ENCODE data around the gene PTPRN2. TPM values are rescaled to one million over a fixed set of nuclear protein-coding genes. Genes with fewer than 3 reads are reported as not detected.
"Not testable (repeated sequence)": the region's sequence is repeated elsewhere in the genome, so short reads cannot be mapped to it uniquely, and the experiment has no call there.

The PTPRN2 gene
- total RNA-seq, 1 donor from 2014 or later = 1.8 TPM

- Mint-ChIP-seq H3K27me3 (no peaks in the 10 kb centered on the region), H3K4me3 (no peak overlapping the region), H3K9me3 (peaks cover 2% of the 10 kb centered on the region), H3K4me1 (no peaks in the 10 kb centered on the region), H3K36me3 (ENCODE audit: low read depth) (no peaks in the 10 kb centered on the region), H3K27ac (no peak overlapping the region)
- ChIA-PET CTCF (no interaction called here), POLR2A (no interaction called here)
- DNase-seq (no peak), ATAC-seq (ENCODE audit: low read depth) (no peak)
- no peak for TF ChIP-seq CTCF (IDR thresholded peaks at IDR 0.05)
- intact Hi-C loops (cut with micrococcal nuclease) = no loop called here
These were observed 806.9 kb downstream of the PTPRN2 start for GRCh38 chr7:157780721-157781120.

- POLR2A ChIA-PET = no interaction called here
- DNase-seq (no peak), ATAC-seq (ENCODE audit: low read depth) (no peak)
- H3K27ac Mint-ChIP-seq = no peak overlapping the region
- no peak for TF ChIP-seq CTCF (IDR thresholded peaks at IDR 0.05)
- CTCF ChIA-PET = no interaction called here
- peaks cover 2% of the 10 kb centered on the region for H3K9me3 Mint-ChIP-seq
- no peaks in the 10 kb centered on the region for H3K4me1 Mint-ChIP-seq
- no peak overlapping the region for H3K4me3 Mint-ChIP-seq
- no peaks in the 10 kb centered on the region for H3K27me3 Mint-ChIP-seq
- intact Hi-C loops (cut with micrococcal nuclease) = no loop called here
- H3K36me3 Mint-ChIP-seq (ENCODE audit: low read depth) = no peaks in the 10 kb centered on the region
These were observed 807.3 kb downstream of the PTPRN2 start for GRCh38 chr7:157780312-157780711.

GRCh38 chr7:157779206-157779605, 808.4 kb downstream of the PTPRN2 start:
- no peaks in the 10 kb centered on the region for H3K4me1 Mint-ChIP-seq
- ATAC-seq (ENCODE audit: low read depth) (no peak), DNase-seq (no peak)
- ChIA-PET POLR2A (no interaction called here), CTCF (no interaction called here)
- no peak overlapping the region for H3K27ac Mint-ChIP-seq
- H3K36me3 Mint-ChIP-seq (ENCODE audit: low read depth) = no peaks in the 10 kb centered on the region
- H3K9me3 Mint-ChIP-seq = peaks cover 2% of the 10 kb centered on the region
- intact Hi-C loops (cut with micrococcal nuclease) = no loop called here
- H3K27me3 Mint-ChIP-seq = no peaks in the 10 kb centered on the region
- no peak overlapping the region for H3K4me3 Mint-ChIP-seq
- no peak for TF ChIP-seq CTCF (IDR thresholded peaks at IDR 0.05)

GRCh38 chr7:157777194-157777762, 810.3 kb downstream of the PTPRN2 start:
- H3K36me3 Mint-ChIP-seq (ENCODE audit: low read depth); H3K27ac Mint-ChIP-seq; intact Hi-C loops (cut with micrococcal nuclease); CTCF ChIA-PET; ATAC-seq (ENCODE audit: low read depth); H3K27me3 Mint-ChIP-seq; POLR2A ChIA-PET; H3K9me3 Mint-ChIP-seq; H3K4me3 Mint-ChIP-seq; H3K4me1 Mint-ChIP-seq; DNase-seq: not testable (repeated sequence)

GRCh38 chr7:157775560-157776332, 811.9 kb downstream of the PTPRN2 start:
- no peak for TF ChIP-seq CTCF (IDR thresholded peaks at IDR 0.05)
- Mint-ChIP-seq H3K36me3 (ENCODE audit: low read depth) (no peaks in the 10 kb centered on the region), H3K27ac (no peak overlapping the region), H3K4me1 (no peaks in the 10 kb centered on the region), H3K4me3 (no peak overlapping the region), H3K27me3 (no peaks in the 10 kb centered on the region), H3K9me3 (peaks cover 11% of the 10 kb centered on the region)
- ChIA-PET CTCF (no interaction called here), POLR2A (no interaction called here)
- no peak for DNase-seq
- intact Hi-C loops (cut with micrococcal nuclease) = no loop called here
- no peak for ATAC-seq (ENCODE audit: low read depth)
